Measurements from ENCODE around the gene KRT8. TPM values are rescaled to one million over a fixed set of nuclear protein-coding genes. Genes with fewer than 3 reads are reported as not detected.

The KRT8 gene
- polyA plus RNA-seq, 1 donor from 2014 or later = 0.46 TPM

DNA sequence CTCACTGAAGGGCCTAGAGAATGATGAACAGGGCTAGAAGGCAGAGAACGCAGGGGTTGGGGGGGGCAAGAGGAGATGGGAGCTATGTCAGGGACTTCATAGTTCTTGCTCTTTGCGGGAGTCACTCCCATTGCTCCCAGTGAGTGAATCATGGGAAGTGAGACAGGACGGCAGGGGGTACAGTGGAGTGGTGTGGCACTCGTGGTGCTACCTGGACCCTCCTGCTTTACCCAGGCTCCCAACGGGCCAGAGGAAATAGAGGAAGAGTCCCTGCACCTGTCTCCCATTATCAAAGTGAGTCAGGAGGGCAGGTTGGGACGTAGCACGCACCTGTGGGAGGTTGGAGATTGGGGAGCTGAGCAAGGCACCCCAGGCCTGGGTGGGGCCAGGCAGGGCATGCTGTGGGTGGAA is 1.3 kb upstream of the KRT8 start:
- no peaks in the 10 kb centered on the region for H3K79me2 ChIP-seq (replicated peaks; ENCODE audit: insufficient read depth, low read length)
- no peaks in the 10 kb centered on the region for H3F3A ChIP-seq (ENCODE audit: insufficient read depth, low read length, poor library complexity, severe bottlenecking)
- H3K36me3 ChIP-seq (ENCODE audit: insufficient read depth, low read length) = no peaks in the 10 kb centered on the region
- H2AFZ ChIP-seq (ENCODE audit: low read depth, low read length) = no peak overlapping the region
- H3K4me3 ChIP-seq (ENCODE audit: low read length) = no peak overlapping the region
- peaks cover 15% of the 10 kb centered on the region for H3K27me3 ChIP-seq (ENCODE audit: insufficient read depth, low read depth, low read length)
- no peaks in the 10 kb centered on the region for H3K9me2 ChIP-seq (ENCODE audit: insufficient read depth, low read length)
- H3K4me2 ChIP-seq (ENCODE audit: low read length) = no peak overlapping the region
- TF ChIP-seq MXI1 (conservative IDR thresholded peaks at IDR 0.05; ENCODE audit: poor library complexity, severe bottlenecking) (no peak), TAF1 (IDR thresholded peaks at IDR 0.05; ENCODE audit: low read depth) (no peak), POLR2AphosphoS5 (IDR thresholded peaks at IDR 0.05) (no peak), EP300 (conservative IDR thresholded peaks at IDR 0.05; ENCODE audit: poor library complexity, severe bottlenecking) (no peak)
- TF ChIP-seq, protein P1, sequence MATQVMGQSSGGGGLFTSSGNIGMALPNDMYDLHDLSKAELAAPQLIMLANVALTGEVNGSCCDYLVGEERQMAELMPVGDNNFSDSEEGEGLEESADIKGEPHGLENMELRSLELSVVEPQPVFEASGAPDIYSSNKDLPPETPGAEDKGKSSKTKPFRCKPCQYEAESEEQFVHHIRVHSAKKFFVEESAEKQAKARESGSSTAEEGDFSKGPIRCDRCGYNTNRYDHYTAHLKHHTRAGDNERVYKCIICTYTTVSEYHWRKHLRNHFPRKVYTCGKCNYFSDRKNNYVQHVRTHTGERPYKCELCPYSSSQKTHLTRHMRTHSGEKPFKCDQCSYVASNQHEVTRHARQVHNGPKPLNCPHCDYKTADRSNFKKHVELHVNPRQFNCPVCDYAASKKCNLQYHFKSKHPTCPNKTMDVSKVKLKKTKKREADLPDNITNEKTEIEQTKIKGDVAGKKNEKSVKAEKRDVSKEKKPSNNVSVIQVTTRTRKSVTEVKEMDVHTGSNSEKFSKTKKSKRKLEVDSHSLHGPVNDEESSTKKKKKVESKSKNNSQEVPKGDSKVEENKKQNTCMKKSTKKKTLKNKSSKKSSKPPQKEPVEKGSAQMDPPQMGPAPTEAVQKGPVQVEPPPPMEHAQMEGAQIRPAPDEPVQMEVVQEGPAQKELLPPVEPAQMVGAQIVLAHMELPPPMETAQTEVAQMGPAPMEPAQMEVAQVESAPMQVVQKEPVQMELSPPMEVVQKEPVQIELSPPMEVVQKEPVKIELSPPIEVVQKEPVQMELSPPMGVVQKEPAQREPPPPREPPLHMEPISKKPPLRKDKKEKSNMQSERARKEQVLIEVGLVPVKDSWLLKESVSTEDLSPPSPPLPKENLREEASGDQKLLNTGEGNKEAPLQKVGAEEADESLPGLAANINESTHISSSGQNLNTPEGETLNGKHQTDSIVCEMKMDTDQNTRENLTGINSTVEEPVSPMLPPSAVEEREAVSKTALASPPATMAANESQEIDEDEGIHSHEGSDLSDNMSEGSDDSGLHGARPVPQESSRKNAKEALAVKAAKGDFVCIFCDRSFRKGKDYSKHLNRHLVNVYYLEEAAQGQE (IDR thresholded peaks at IDR 0.05; ENCODE audit: borderline replicate concordance) = no peak
- TF ChIP-seq, protein P2, sequence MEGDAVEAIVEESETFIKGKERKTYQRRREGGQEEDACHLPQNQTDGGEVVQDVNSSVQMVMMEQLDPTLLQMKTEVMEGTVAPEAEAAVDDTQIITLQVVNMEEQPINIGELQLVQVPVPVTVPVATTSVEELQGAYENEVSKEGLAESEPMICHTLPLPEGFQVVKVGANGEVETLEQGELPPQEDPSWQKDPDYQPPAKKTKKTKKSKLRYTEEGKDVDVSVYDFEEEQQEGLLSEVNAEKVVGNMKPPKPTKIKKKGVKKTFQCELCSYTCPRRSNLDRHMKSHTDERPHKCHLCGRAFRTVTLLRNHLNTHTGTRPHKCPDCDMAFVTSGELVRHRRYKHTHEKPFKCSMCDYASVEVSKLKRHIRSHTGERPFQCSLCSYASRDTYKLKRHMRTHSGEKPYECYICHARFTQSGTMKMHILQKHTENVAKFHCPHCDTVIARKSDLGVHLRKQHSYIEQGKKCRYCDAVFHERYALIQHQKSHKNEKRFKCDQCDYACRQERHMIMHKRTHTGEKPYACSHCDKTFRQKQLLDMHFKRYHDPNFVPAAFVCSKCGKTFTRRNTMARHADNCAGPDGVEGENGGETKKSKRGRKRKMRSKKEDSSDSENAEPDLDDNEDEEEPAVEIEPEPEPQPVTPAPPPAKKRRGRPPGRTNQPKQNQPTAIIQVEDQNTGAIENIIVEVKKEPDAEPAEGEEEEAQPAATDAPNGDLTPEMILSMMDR (IDR thresholded peaks at IDR 0.05; ENCODE audit: poor library complexity, severe bottlenecking) = no peak
- H3K9ac ChIP-seq (ENCODE audit: low read length) = no peak overlapping the region
- no peak overlapping the region for H3K27ac ChIP-seq (ENCODE audit: low read length)
- no peaks in the 10 kb centered on the region for H4K20me1 ChIP-seq (ENCODE audit: insufficient read depth)
- no peaks in the 10 kb centered on the region for H3K9me3 ChIP-seq (ENCODE audit: low read length)

DNA sequence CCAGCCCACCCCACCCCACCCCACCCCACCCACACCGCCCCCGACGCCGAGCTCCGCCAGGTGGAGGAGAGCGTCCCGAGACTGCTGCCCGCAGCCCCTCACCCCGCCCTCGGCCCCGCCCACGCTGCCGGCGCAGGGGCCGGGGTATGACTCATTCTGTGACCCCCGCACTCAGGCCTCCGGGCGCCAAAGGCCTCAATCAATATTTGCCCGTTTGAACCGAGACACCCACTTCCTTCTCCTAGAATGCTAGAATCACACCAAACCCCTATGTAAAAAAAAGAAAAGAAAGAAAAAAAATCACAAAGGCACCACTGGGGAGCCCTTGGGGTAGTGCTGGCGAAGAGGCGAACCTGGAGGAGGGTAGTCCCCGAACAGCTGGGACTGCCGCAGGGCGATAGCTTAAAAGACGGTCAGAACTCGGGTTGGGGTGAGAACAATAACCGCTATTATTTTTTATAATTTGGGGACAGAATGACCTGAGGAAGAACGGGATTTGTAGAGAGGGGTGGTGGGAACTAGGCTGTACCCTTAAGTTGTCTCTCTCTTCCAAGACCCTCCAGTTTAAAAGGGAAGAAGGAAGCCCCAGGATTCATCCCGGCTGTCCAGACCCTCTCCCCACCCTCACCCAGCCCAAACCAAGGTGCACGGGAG is 894 bp downstream of the KRT8 start:
- Histone ChIP-seq H3K9me3 (ENCODE audit: low read length) (no peaks in the 10 kb centered on the region), H3K4me2 (ENCODE audit: low read length) (no peak overlapping the region), H3K27ac (ENCODE audit: low read length) (no peak overlapping the region), H3K36me3 (ENCODE audit: insufficient read depth, low read length) (no peaks in the 10 kb centered on the region), H2AFZ (ENCODE audit: low read depth, low read length) (no peak overlapping the region), H3K79me2 (replicated peaks; ENCODE audit: insufficient read depth, low read length) (no peaks in the 10 kb centered on the region), H3K27me3 (ENCODE audit: insufficient read depth, low read depth, low read length) (peaks cover 15% of the 10 kb centered on the region), H3K9ac (ENCODE audit: low read length) (no peak overlapping the region), H3K4me3 (ENCODE audit: low read length) (no peak overlapping the region), H3K9me2 (ENCODE audit: insufficient read depth, low read length) (no peaks in the 10 kb centered on the region), H3F3A (ENCODE audit: insufficient read depth, low read length, poor library complexity, severe bottlenecking) (no peaks in the 10 kb centered on the region), H4K20me1 (ENCODE audit: insufficient read depth) (no peaks in the 10 kb centered on the region)
- no peak for TF ChIP-seq MXI1 (conservative IDR thresholded peaks at IDR 0.05; ENCODE audit: poor library complexity, severe bottlenecking)
- TF ChIP-seq, protein P2 (IDR thresholded peaks at IDR 0.05; ENCODE audit: poor library complexity, severe bottlenecking) = no peak
- no peak for TF ChIP-seq SMC3 (conservative IDR thresholded peaks at IDR 0.05; ENCODE audit: poor library complexity)
- TF ChIP-seq, protein P1 (IDR thresholded peaks at IDR 0.05; ENCODE audit: borderline replicate concordance) = no peak
- TF ChIP-seq TAF1 (IDR thresholded peaks at IDR 0.05; ENCODE audit: low read depth) = no peak
- TF ChIP-seq RAD21 (conservative IDR thresholded peaks at IDR 0.05) = no peak
- no peak for TF ChIP-seq POLR2AphosphoS5 (IDR thresholded peaks at IDR 0.05)
- TF ChIP-seq EZH2 (IDR thresholded peaks at IDR 0.05; ENCODE audit: borderline replicate concordance, insufficient read depth, low read length, poor library complexity, severe bottlenecking) = no peak
- no peak for TF ChIP-seq EP300 (conservative IDR thresholded peaks at IDR 0.05; ENCODE audit: poor library complexity, severe bottlenecking)
